ENCODE measurements around the gene TP53TG3E.
"Not testable (repeated sequence)": the region's sequence is repeated elsewhere in the genome, so short reads cannot be mapped to it uniquely, and the experiment has no call there.

Gene TP53TG3E, protein sequence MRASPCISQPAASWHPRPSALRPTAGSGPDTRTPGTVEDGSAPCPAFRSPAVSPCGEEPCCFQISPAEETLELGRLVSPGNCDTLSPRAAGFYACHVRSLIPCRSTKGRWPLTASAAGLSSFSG
- total RNA-seq, result 0 reads per million in 9 experiments

DNA sequence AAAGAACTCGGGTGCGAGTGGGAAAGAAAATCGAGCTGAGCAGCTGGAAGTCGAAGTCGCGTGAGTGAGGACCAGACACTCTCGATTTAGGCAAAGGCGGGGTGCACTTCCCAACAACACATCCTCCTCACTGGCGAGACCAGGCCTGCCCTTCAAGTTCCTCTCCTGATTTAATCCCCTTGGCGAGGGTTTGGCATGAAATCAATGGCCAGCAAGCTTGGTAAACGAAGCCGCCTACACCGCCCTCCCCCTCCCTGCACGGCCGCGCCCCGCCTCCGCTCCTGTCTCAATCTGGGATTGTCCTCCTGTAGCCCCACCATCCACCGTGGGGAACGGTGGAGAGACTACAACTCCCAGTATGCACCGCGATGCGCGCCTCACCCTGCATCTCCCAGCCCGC, at the start of gene TP53TG3E:
Gene TP53TG3E (plus strand): TSS at position 301 of the 400 bp plus-strand sequence. CDS start 68 bp downstream, at position 369.
- H3K27ac Mint-ChIP-seq; H3K4me3 Mint-ChIP-seq; H3K36me3 Mint-ChIP-seq (ENCODE audit: insufficient read depth); H3K4me1 Mint-ChIP-seq (ENCODE audit: low read depth in 2 of 2); H3K27me3 Mint-ChIP-seq; ATAC-seq (replicated peaks); DNase-seq; H3K9me3 Mint-ChIP-seq: not testable (repeated sequence)

DNA sequence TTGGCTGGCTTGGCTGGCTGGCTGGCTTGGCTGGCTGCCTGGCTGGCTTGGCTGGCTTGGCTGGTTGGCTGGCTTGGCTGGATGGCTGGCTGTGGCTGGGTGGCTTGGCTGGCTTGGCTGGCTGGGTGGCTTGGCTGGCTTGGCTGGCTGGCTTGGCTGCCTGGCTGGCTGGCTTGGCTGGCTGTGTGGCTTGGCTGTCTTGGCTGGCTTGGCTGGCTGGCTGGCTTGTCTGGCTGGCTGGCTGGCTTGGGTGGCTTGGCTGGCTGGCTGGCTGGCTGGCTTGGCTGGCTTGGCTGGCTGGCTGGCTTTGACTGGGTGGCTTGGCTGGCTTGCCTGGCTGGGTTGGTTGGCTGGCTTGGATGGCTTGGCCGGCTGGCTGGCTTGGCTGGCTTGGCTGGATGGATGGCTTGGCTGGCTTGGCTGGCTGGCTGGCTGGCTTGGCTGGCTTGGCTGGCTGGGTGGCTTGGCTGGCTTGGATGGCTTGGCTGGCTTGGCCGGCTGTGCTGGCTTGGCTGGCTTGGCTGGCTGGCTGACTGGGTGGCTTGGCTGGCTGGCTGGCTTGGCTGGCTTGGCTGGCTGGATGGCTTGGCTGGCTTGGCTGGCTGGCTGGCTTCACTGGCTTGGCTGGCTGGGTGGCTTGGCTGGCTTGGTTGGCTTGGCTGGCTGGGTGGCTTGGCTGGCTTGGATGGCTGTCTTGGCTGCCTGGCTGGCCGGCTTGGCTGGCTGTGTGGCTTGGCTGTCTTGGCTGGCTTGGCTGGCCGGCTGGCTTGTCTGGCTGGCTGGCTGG, 32.3 kb downstream of the TP53TG3E start:
- H3K4me1 Mint-ChIP-seq (ENCODE audit: low read depth in 2 of 2); H3K36me3 Mint-ChIP-seq (ENCODE audit: insufficient read depth); H3K4me3 Mint-ChIP-seq; H3K27me3 Mint-ChIP-seq; H3K27ac Mint-ChIP-seq; ATAC-seq (replicated peaks); H3K9me3 Mint-ChIP-seq: not testable (repeated sequence)
- peak; percentile 17 to 38 (median 27) for DNase-seq

DNA sequence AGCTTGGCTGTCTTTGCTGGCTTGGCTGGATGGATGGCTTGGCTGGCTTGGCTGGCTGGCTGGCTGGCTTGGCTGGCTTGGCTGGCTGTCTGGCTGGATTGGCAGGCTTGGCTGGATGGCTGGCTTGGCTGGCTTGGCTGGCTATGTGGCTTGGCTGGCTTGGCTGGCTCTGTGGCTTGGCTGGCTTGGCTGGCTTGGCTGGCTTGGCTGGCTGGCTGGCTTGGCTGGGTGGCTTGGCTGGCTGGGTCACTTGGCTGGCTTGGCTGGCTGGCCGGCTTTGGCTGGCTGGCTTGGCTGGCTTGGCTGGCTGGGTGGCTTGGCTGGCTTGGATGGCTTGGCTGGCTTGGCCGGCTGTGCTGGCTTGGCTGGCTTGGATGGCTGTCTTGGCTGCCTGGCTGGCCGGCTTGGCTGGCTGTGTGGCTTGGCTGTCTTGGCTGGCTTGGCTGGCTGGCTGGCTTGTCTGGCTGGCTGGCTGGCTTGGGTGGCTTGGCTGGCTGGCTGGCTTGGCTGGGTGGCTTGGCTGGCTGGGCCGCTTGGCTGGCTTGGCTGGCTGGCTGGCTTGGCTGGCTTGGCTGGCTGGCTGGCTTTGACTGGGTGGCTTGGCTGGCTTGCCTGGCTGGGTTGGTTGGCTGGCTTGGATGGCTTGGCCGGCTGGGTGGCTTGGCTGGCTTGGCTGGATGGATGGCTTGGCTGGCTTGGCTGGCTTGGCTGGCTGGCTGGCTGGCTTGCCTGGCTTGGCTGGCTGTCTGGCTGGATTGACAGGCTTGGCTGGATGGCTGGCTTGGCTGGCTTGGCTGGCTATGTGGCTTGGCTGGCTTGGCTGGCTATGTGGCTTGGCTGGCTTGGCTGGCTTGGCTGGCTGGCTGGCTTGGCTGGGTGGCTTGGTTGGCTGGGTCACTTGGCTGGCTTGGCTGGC, 33.8 kb downstream of the TP53TG3E start:
- not testable (repeated sequence) for H3K4me3 Mint-ChIP-seq; H3K4me1 Mint-ChIP-seq (ENCODE audit: low read depth in 2 of 2); ATAC-seq (replicated peaks); H3K9me3 Mint-ChIP-seq; H3K27me3 Mint-ChIP-seq; H3K36me3 Mint-ChIP-seq (ENCODE audit: insufficient read depth); H3K27ac Mint-ChIP-seq
- DNase-seq, result peak; percentile 15 to 29 (median 23)

DNA sequence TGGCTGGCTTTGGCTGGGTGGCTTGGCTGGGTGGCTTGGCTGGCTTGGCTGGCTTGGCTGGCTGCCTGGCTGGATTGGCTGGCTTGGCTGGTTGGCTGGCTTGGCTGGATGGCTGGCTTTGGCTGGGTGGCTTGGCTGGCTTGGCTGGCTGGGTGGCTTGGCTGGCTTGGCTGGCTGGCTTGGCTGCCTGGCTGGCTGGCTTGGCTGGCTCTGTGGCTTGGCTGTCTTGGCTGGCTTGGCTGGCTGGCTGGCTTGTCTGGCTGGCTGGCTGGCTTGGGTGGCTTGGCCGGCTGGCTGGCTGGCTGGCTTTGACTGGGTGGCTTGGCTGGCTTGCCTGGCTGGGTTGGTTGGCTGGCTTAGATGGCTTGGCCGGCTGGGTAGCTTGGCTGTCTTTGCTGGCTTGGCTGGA, 34.4 kb downstream of the TP53TG3E start:
- ATAC-seq (replicated peaks); H3K4me3 Mint-ChIP-seq; H3K36me3 Mint-ChIP-seq (ENCODE audit: insufficient read depth); H3K9me3 Mint-ChIP-seq; H3K4me1 Mint-ChIP-seq (ENCODE audit: low read depth in 2 of 2); H3K27me3 Mint-ChIP-seq; H3K27ac Mint-ChIP-seq: not testable (repeated sequence)
- DNase-seq, result peak; percentile 2 to 23 (median 11)

DNA sequence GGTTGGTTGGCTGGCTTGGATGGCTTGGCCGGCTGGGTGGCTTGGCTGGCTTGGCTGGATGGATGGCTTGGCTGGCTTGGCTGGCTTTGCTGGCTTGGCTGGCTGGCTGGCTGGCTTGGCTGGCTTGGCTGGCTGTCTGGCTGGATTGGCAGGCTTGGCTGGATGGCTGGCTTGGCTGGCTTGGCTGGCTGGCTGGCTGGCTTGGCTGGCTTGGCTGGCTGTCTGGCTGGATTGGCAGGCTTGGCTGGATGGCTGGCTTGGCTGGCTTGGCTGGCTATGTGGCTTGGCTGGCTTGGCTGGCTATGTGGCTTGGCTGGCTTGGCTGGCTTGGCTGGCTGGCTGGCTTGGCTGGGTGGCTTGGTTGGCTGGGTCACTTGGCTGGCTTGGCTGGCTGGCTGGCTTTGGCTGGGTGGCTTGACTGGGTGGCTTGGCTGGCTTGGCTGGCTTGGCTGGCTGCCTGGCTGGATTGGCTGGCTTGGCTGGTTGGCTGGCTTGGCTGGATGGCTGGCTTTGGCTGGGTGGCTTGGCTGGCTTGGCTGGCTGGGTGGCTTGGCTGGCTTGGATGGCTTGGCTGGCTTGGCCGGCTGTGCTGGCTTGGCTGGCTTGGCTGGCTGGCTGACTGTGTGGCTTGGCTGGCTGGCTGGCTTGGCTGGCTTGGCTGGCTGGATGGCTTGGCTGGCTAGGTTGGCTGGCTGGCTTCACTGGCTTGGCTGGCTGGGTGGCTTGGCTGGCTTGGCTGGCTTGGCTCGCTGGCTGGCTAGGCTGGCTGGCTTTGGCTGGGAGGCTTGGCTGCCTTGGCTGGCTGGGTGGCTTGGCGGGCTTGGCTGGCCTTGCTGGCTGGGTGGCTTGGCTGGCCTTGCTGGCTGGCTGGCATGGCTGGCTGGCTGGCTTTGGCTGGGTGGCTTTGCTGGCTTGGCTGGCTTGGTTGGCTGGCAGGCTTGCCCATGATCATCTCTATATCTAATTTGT, 35.3 kb downstream of the TP53TG3E start:
- not testable (repeated sequence) for H3K4me3 Mint-ChIP-seq; H3K27me3 Mint-ChIP-seq; H3K27ac Mint-ChIP-seq; H3K9me3 Mint-ChIP-seq; H3K4me1 Mint-ChIP-seq (ENCODE audit: low read depth in 2 of 2); H3K36me3 Mint-ChIP-seq (ENCODE audit: insufficient read depth); ATAC-seq (replicated peaks)
- peak; percentile 24 to 43 (median 34) for DNase-seq

Data from effector memory CD8-positive, alpha-beta T cell (primary cell).